H9 (cell line): Measurements from ENCODE around the gene ADAM22. TPM values are rescaled to one million over a fixed set of nuclear protein-coding genes. Genes with fewer than 3 reads are reported as not detected.

Experiments used
- DNase-seq: peaks from one replicate; pipeline ENCODE4 v3.0.0-alpha.2; 2017
- H2AFZ ChIP-seq: one replicate; pipeline ENCODE4 v1.6.1; 2013; ENCODE audit warnings: mild to moderate bottlenecking, low read length, control low read depth, moderate library complexity
- H2AK5ac ChIP-seq: 2 replicates; pipeline ENCODE4 v1.6.1; 2013; ENCODE audit warnings: low read length, control low read depth, mixed read lengths; ENCODE audit not compliant: insufficient read length
- H2BK120ac ChIP-seq: one replicate; pipeline ENCODE4 v1.6.1; 2013; ENCODE audit warnings: low read depth, mild to moderate bottlenecking, low read length, control low read depth, inconsistent platforms; ENCODE audit not compliant: poor library complexity, severe bottlenecking
- H2BK12ac ChIP-seq: 2 replicates; pipeline ENCODE4 v1.6.1; 2013; ENCODE audit warnings: low read length, control low read depth, mixed read lengths, low read depth; ENCODE audit not compliant: insufficient read length
- H2BK15ac ChIP-seq: 2 replicates; pipeline ENCODE4 v1.6.1; 2013; ENCODE audit warnings: low read depth, low read length, control low read depth
- H2BK20ac ChIP-seq: one replicate; pipeline ENCODE4 v1.6.1; 2013; ENCODE audit warnings: low read depth, mild to moderate bottlenecking, low read length, control low read depth, inconsistent platforms; ENCODE audit not compliant: poor library complexity, severe bottlenecking
- H2BK5ac ChIP-seq: 2 replicates; pipeline ENCODE4 v1.6.1; 2013; ENCODE audit warnings: low read length, control low read depth, mixed read lengths; ENCODE audit not compliant: insufficient read length
- H3K14ac ChIP-seq: 2 replicates; pipeline ENCODE4 v1.6.1; 2013; ENCODE audit warnings: low read length, control low read depth; ENCODE audit not compliant: insufficient read depth
- H3K18ac ChIP-seq: 2 replicates; pipeline ENCODE4 v1.6.1; 2013; ENCODE audit warnings: low read depth, mild to moderate bottlenecking, mixed read lengths, low read length, control low read depth; ENCODE audit not compliant: insufficient read length
- H3K23ac ChIP-seq: 2 replicates; pipeline ENCODE4 v1.6.1; 2013; ENCODE audit warnings: low read length, control low read depth, mixed read lengths, low read depth; ENCODE audit not compliant: insufficient read length
- H3K23me2 ChIP-seq: 2 replicates; pipeline ENCODE4 v1.6.1; 2013; ENCODE audit warnings: low read depth, mild to moderate bottlenecking, mixed read lengths, low read length, control low read depth; ENCODE audit not compliant: insufficient read length, poor library complexity, severe bottlenecking
- H3K27ac ChIP-seq: 2 replicates; pipeline ENCODE4 v1.5.1; 2013; ENCODE audit warnings: low read length, control low read depth, mixed read lengths, low read depth; ENCODE audit not compliant: insufficient read length
- H3K27me3 ChIP-seq: 2 replicates; pipeline ENCODE4 v1.6.1; 2013; ENCODE audit warnings: low read length, control low read depth, inconsistent platforms; ENCODE audit not compliant: insufficient read depth
- H3K4ac ChIP-seq: 2 replicates; pipeline ENCODE4 v1.6.1; 2013; ENCODE audit warnings: low read depth, mild to moderate bottlenecking, control low read depth, inconsistent platforms, low read length, moderate library complexity
- H3K4me1 ChIP-seq: 2 replicates; pipeline ENCODE4 v1.6.1; 2013; ENCODE audit warnings: low read length, control low read depth, inconsistent platforms; ENCODE audit not compliant: insufficient read depth
- H3K4me2 ChIP-seq: 2 replicates; pipeline ENCODE4 v1.6.1; 2013; ENCODE audit warnings: low read length, control low read depth, mixed read lengths; ENCODE audit not compliant: insufficient read length, insufficient read depth
- H3K56ac ChIP-seq: 2 replicates; pipeline ENCODE4 v1.6.1; 2013; ENCODE audit warnings: low read depth, mild to moderate bottlenecking, mixed read lengths, low read length, control low read depth; ENCODE audit not compliant: insufficient read length
- H3K79me1 ChIP-seq: 2 replicates; pipeline ENCODE4 v1.6.1; 2013; ENCODE audit warnings: low read depth, mild to moderate bottlenecking, moderate library complexity, low read length, control low read depth, inconsistent platforms; ENCODE audit not compliant: insufficient read depth, poor library complexity, severe bottlenecking
- H3K79me2 ChIP-seq: 2 replicates; pipeline ENCODE4 v1.6.1; 2013; ENCODE audit warnings: low read length, control low read depth, inconsistent platforms; ENCODE audit not compliant: insufficient read depth
- H3K9ac ChIP-seq: 2 replicates; pipeline ENCODE4 v1.6.1; 2013; ENCODE audit warnings: low read length, control low read depth, mixed read lengths; ENCODE audit not compliant: insufficient read length; ENCODE audit errors: extremely low read depth
- H3K9me3 ChIP-seq: one replicate; pipeline ENCODE4 v1.6.1; 2013; ENCODE audit warnings: low read depth, low read length, inconsistent platforms; ENCODE audit not compliant: control insufficient read depth
- H3T11ph ChIP-seq: one replicate; pipeline ENCODE4 v1.6.1; 2013; ENCODE audit warnings: mild to moderate bottlenecking, low read length, control low read depth, inconsistent platforms
- H4K20me1 ChIP-seq: one replicate; pipeline ENCODE4 v1.6.1; 2013; ENCODE audit not compliant: control insufficient read depth, insufficient read length, insufficient read depth
- H4K5ac ChIP-seq: 2 replicates; pipeline ENCODE4 v1.6.1; 2013; ENCODE audit warnings: low read depth, mild to moderate bottlenecking, mixed read lengths, low read length, control low read depth; ENCODE audit not compliant: insufficient read length
- H4K8ac ChIP-seq: replicated peaks from 2 replicates; pipeline ENCODE4 v1.6.1; 2013; ENCODE audit warnings: low read length, control low read depth, mixed read lengths, low read depth; ENCODE audit not compliant: insufficient read length
- H4K91ac ChIP-seq: 2 replicates; pipeline ENCODE4 v1.6.1; 2013; ENCODE audit warnings: low read depth, mild to moderate bottlenecking, moderate library complexity, mixed read lengths, low read length, control low read depth; ENCODE audit not compliant: insufficient read length
- H3K27ac Mint-ChIP-seq, 3 experiments: 2 replicates in 2 of 3; 3 replicates in 1 of 3; pipeline ENCODE4 v1.8.0; 2020 to 2021; ENCODE audit warnings: mixed read lengths in 3 of 3, mild to moderate bottlenecking in 1 of 3, moderate library complexity in 1 of 3
- H3K27me3 Mint-ChIP-seq: 2 replicates; pipeline ENCODE4 v1.8.0; 2021; ENCODE audit warnings: low read depth, mild to moderate bottlenecking, moderate library complexity, mixed read lengths
- H3K36me3 Mint-ChIP-seq, 3 experiments: 2 replicates in 2 of 3; 3 replicates in 1 of 3; pipeline ENCODE4 v1.8.0; 2020 to 2021; ENCODE audit warnings: low read depth in 3 of 3, mixed read lengths in 3 of 3; ENCODE audit not compliant: insufficient read depth in 1 of 3
- H3K4me1 Mint-ChIP-seq, 2 experiments: 2 replicates each; pipeline ENCODE4 v1.8.0; 2020; ENCODE audit warnings: mixed read lengths in 2 of 2
- H3K4me3 Mint-ChIP-seq, 2 experiments: 2 replicates in 1 of 2; 3 replicates in 1 of 2; pipeline ENCODE4 v1.8.0; 2020 to 2021; ENCODE audit warnings: mild to moderate bottlenecking in 2 of 2, mixed read lengths in 2 of 2, moderate library complexity in 1 of 2
- H3K9me3 Mint-ChIP-seq, 2 experiments: 2 replicates in 1 of 2; 3 replicates in 1 of 2; pipeline ENCODE4 v1.8.0; 2020; ENCODE audit warnings: mild to moderate bottlenecking in 2 of 2, mixed read lengths in 2 of 2, moderate library complexity in 1 of 2
- total RNA-seq: library from RNA; stranded (reverse); gene quantifications from 2 replicates; pipeline ENCODE4 v1.2.1, GENCODE V29; 2021
- TF ChIP-seq, protein P1 (sequence below): fragments of 200-600 bp; sonication (generic); conservative IDR thresholded peaks from 3 replicates; pipeline ENCODE4 v1.8.0; 2021; ENCODE audit warnings: antibody characterized with exemption, mild to moderate bottlenecking

The ADAM22 gene
- total RNA-seq, 1 experiment from 2014 or later, result 8.7 TPM

DNA sequence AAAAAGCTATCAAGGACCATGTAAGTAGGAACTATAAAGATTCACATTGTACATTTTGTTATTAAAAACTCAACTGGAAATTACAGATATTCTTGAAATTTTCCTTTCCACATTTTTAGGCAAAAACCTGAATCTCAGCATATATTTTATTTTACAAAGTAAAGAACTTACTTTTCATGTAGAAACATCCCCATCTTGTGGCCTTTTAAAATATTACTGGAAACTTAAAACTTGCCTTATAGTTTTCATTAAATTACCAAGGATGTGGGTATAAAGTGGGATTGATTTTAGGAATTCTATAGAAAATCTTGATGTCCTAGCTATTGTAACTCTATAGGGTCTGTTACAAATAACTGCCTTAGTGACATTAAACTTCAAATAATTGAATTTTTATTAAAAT lies 47.2 kb upstream of the ADAM22 start:
- no peak overlapping the region for H3K4ac ChIP-seq
- no peak overlapping the region for H3T11ph ChIP-seq
- H3K14ac ChIP-seq, result no peak overlapping the region
- Mint-ChIP-seq H3K4me1 (no peaks in the 10 kb centered on the region), H3K27ac (no peak overlapping the region), H3K9me3 (no peaks in the 10 kb centered on the region; a peak in 1 of 5 replicates), H3K27me3 (no peaks in the 10 kb centered on the region), H3K4me3 (no peak overlapping the region), H3K36me3 (peaks cover 27 to 73% (median 59%) of the 10 kb centered on the region in 3 experiments; a peak in 6 of 7 replicates)
- no peak overlapping the region for H2BK120ac ChIP-seq
- no peaks in the 10 kb centered on the region; the same call in 1 of the 2 replicates for H3K79me2 ChIP-seq
- no peak overlapping the region for H2BK15ac ChIP-seq
- H3K4me2 ChIP-seq, result no peak overlapping the region
- no peak overlapping the region for H2AFZ ChIP-seq
- H2AK5ac ChIP-seq, result no peak overlapping the region
- H3K23ac ChIP-seq, result no peak overlapping the region
- H4K91ac ChIP-seq, result no peak overlapping the region
- no peaks in the 10 kb centered on the region for H3K9me3 ChIP-seq
- H2BK5ac ChIP-seq, result no peak overlapping the region
- no peak overlapping the region for H3K9ac ChIP-seq
- H3K27me3 ChIP-seq, result no peaks in the 10 kb centered on the region
- no peak for DNase-seq
- no peak overlapping the region for H4K5ac ChIP-seq
- no peak overlapping the region for H4K8ac ChIP-seq
- no peaks in the 10 kb centered on the region for H3K23me2 ChIP-seq
- no peaks in the 10 kb centered on the region for H3K79me1 ChIP-seq
- H3K56ac ChIP-seq, result no peak overlapping the region
- H3K18ac ChIP-seq, result no peak overlapping the region
- no peak overlapping the region for H2BK20ac ChIP-seq
- no peak overlapping the region for H2BK12ac ChIP-seq
- TF ChIP-seq, protein P1, sequence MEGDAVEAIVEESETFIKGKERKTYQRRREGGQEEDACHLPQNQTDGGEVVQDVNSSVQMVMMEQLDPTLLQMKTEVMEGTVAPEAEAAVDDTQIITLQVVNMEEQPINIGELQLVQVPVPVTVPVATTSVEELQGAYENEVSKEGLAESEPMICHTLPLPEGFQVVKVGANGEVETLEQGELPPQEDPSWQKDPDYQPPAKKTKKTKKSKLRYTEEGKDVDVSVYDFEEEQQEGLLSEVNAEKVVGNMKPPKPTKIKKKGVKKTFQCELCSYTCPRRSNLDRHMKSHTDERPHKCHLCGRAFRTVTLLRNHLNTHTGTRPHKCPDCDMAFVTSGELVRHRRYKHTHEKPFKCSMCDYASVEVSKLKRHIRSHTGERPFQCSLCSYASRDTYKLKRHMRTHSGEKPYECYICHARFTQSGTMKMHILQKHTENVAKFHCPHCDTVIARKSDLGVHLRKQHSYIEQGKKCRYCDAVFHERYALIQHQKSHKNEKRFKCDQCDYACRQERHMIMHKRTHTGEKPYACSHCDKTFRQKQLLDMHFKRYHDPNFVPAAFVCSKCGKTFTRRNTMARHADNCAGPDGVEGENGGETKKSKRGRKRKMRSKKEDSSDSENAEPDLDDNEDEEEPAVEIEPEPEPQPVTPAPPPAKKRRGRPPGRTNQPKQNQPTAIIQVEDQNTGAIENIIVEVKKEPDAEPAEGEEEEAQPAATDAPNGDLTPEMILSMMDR, result peak; percentile 58
- no peak overlapping the region for H3K27ac ChIP-seq
- no peaks in the 10 kb centered on the region for H4K20me1 ChIP-seq
- no peaks in the 10 kb centered on the region for H3K4me1 ChIP-seq
